ENCODE measurements around the gene NR3C1.

DNA sequence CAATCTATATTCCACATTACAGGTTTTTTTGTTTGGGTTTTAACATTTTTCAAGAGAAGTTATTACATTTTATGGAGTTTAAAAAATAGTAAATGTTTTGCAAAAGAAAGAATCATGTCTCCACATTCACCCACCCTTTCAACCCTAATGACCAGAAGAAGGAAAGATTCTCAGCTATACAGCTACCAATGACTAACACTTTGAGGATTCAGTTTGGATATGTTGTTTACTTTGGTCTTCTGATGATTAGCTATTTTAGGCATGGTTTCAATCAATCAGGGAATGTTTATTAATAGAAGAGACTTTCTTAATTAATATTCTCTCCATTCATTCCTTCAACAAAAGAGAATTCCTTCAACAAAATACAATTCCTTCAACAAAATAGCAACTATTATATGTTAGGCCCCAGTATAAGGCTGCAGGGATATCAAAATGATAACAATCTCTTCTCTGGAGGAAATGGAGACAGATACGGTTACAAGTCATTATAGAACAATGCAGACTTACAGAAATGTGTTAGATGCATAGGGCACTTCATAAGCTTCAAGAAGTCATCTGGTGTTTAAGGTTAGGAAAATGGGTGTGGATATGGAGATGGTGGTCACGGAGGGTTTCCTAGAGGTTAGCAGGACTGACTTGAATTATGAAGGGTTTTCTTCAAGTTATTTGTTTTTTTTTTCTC is 9.3 kb upstream of the NR3C1 start:
- no peak for TF ChIP-seq POLR2A (IDR thresholded peaks at IDR 0.05; ENCODE audit: low read depth, low read length)
- TF ChIP-seq TAF1 (IDR thresholded peaks at IDR 0.05; ENCODE audit: low read depth, low read length): no peak
- no peak for TF ChIP-seq POLR2AphosphoS5 (IDR thresholded peaks at IDR 0.05; ENCODE audit: low read depth, low read length)
- TF ChIP-seq POU2F2 (IDR thresholded peaks at IDR 0.05; ENCODE audit: low read depth, low read length): no peak
- TF ChIP-seq SPI1 (IDR thresholded peaks at IDR 0.05; ENCODE audit: low read depth, low read length): no peak

All from GM12891 (cell line).